MM.1S (cell line): ENCODE measurements around the gene STK32C.

Experiments used
- DNase-seq: peaks from one replicate; pipeline ENCODE4 v3.0.0-alpha.2; 2015
- H2AFZ ChIP-seq: fragments of 300-600 bp; sonication (generic); 2 replicates; pipeline ENCODE4 v1.6.0; 2016; ENCODE audit warnings: antibody characterized with exemption, low read length
- H3F3A ChIP-seq: fragments of 300-600 bp; sonication (generic); 2 replicates; pipeline ENCODE4 v1.6.1; 2016; ENCODE audit warnings: mild to moderate bottlenecking, antibody characterized with exemption, low read length, moderate library complexity, mixed read lengths; ENCODE audit not compliant: insufficient read depth
- H3K27ac ChIP-seq: fragments of 300-600 bp; sonication (generic); 2 replicates; pipeline ENCODE4 v1.5.1; 2016; ENCODE audit warnings: mild to moderate bottlenecking, low read length
- H3K27me3 ChIP-seq: fragments of 300-600 bp; sonication (generic); replicated peaks from 2 replicates; pipeline ENCODE4 v1.6.0; 2016; ENCODE audit warnings: low read length; ENCODE audit not compliant: insufficient read depth
- H3K36me3 ChIP-seq: fragments of 300-600 bp; sonication (generic); replicated peaks from 2 replicates; pipeline ENCODE4 v1.6.1; 2016; ENCODE audit warnings: mild to moderate bottlenecking, low read length, mixed read lengths; ENCODE audit not compliant: insufficient read depth
- H3K4me1 ChIP-seq: fragments of 300-600 bp; sonication (generic); 2 replicates; pipeline ENCODE4 v1.6.1; 2016; ENCODE audit warnings: low read length, mixed read lengths
- H3K4me2 ChIP-seq: fragments of 300-600 bp; sonication (generic); 2 replicates; pipeline ENCODE4 v1.6.0; 2016; ENCODE audit warnings: low read depth, low read length
- H3K4me3 ChIP-seq: fragments of 300-600 bp; sonication (generic); 2 replicates; pipeline ENCODE4 v1.5.1; 2016; ENCODE audit warnings: low read length, mixed read lengths
- H3K79me2 ChIP-seq: fragments of 300-600 bp; sonication (generic); 2 replicates; pipeline ENCODE4 v1.6.1; 2016; ENCODE audit warnings: mixed run types, low read length, mixed read lengths
- H3K9ac ChIP-seq: fragments of 300-600 bp; sonication (generic); 2 replicates; pipeline ENCODE4 v1.6.1; 2016; ENCODE audit warnings: low read length, mixed read lengths
- H3K9me2 ChIP-seq: fragments of 300-600 bp; sonication (generic); replicated peaks from 2 replicates; pipeline ENCODE4 v1.6.1; 2016; ENCODE audit warnings: mild to moderate bottlenecking, low read length, mixed read lengths; ENCODE audit not compliant: insufficient read depth
- H3K9me3 ChIP-seq: fragments of 300-600 bp; sonication (generic); replicated peaks from 2 replicates; pipeline ENCODE4 v1.6.1; 2016; ENCODE audit warnings: mild to moderate bottlenecking, low read length, mixed read lengths; ENCODE audit not compliant: insufficient read depth
- H4K20me1 ChIP-seq: fragments of 300-600 bp; sonication (generic); 2 replicates; pipeline ENCODE4 v1.6.1; 2016; ENCODE audit warnings: mild to moderate bottlenecking, low read length, moderate library complexity, mixed read lengths; ENCODE audit not compliant: insufficient read depth
- CTCF ChIP-seq: fragments of 300-600 bp; sonication (generic); IDR thresholded peaks from 2 replicates; pipeline ENCODE4 v1.5.1; 2016; ENCODE audit warnings: antibody characterized with exemption, low read length, mixed read lengths
- EZH2 ChIP-seq: fragments of 300-600 bp; sonication (generic); optimal IDR thresholded peaks from 2 replicates; pipeline ENCODE3; 2017; ENCODE audit warnings: low read depth, mild to moderate bottlenecking, antibody characterized with exemption, low read length, mixed read lengths
- EZH2phosphoT487 ChIP-seq: fragments of 300-600 bp; sonication (generic); IDR thresholded peaks from 2 replicates; pipeline ENCODE4 v1.6.1; 2018; ENCODE audit warnings: antibody characterized with exemption, low read length

STK32C gene

GRCh38 chr10:132164761-132165278 lies 142.9 kb downstream of the STK32C start:
- H3K4me1 ChIP-seq: peaks cover 16% of the 10 kb centered on the region; the same call in 1 of the 2 replicates
- no peaks in the 10 kb centered on the region for H4K20me1 ChIP-seq
- no peak for DNase-seq
- H3F3A ChIP-seq: no peaks in the 10 kb centered on the region
- H3K36me3 ChIP-seq: no peaks in the 10 kb centered on the region
- H3K9me2 ChIP-seq: no peaks in the 10 kb centered on the region
- no peak for TF ChIP-seq CTCF
- no peak for TF ChIP-seq EZH2
- TF ChIP-seq EZH2phosphoT487: no peak
- no peak overlapping the region for H2AFZ ChIP-seq
- peaks cover 42% of the 10 kb centered on the region for H3K27me3 ChIP-seq
- H3K4me2 ChIP-seq: no peak overlapping the region
- no peak overlapping the region for H3K27ac ChIP-seq
- H3K4me3 ChIP-seq: no peak overlapping the region
- H3K9ac ChIP-seq: no peak overlapping the region
- H3K9me3 ChIP-seq: no peaks in the 10 kb centered on the region
- H3K79me2 ChIP-seq: no peaks in the 10 kb centered on the region

GRCh38 chr10:132163826-132164515 lies 143.8 kb downstream of the STK32C start:
- no peak overlapping the region for H3K4me2 ChIP-seq

GRCh38 chr10:132163278-132163765 lies 144.4 kb downstream of the STK32C start:
- Histone ChIP-seq H3K79me2 (no peaks in the 10 kb centered on the region), H3K4me1 (peaks cover 16% of the 10 kb centered on the region; the same call in 1 of the 2 replicates), H3K27ac (no peak overlapping the region), H3K4me2 (no peak overlapping the region), H3K9ac (no peak overlapping the region), H3K36me3 (no peaks in the 10 kb centered on the region), H3F3A (no peaks in the 10 kb centered on the region), H3K9me3 (no peaks in the 10 kb centered on the region), H3K27me3 (peaks cover 28% of the 10 kb centered on the region), H3K9me2 (no peaks in the 10 kb centered on the region), H3K4me3 (no peak overlapping the region), H2AFZ (no peak overlapping the region), H4K20me1 (no peaks in the 10 kb centered on the region)
- no peak for DNase-seq
- no peak for TF ChIP-seq EZH2phosphoT487
- TF ChIP-seq EZH2: no peak
- TF ChIP-seq CTCF: peak; percentile 12; the same call in 1 of the 2 replicates

More at GRCh38 chr10:132163826-132164515, 143.8 kb downstream of the STK32C start:
- Histone ChIP-seq H3K9me3 (no peaks in the 10 kb centered on the region), H3K79me2 (no peaks in the 10 kb centered on the region), H3K9ac (no peak overlapping the region), H2AFZ (no peak overlapping the region), H3K9me2 (no peaks in the 10 kb centered on the region), H3K4me1 (peaks cover 16% of the 10 kb centered on the region; the same call in 1 of the 2 replicates), H4K20me1 (no peaks in the 10 kb centered on the region), H3K27ac (no peak overlapping the region), H3K27me3 (peaks cover 34% of the 10 kb centered on the region), H3K4me3 (no peak overlapping the region), H3K36me3 (no peaks in the 10 kb centered on the region), H3F3A (no peaks in the 10 kb centered on the region)
- DNase-seq: no peak
- TF ChIP-seq EZH2phosphoT487 (no peak), CTCF (no peak), EZH2 (no peak)
